D721Med (cell line): ENCODE results near the gene QRFP.

Experiments used
- DNase-seq: peaks from one replicate; pipeline ENCODE4 v3.0.0; 2011; ENCODE audit warnings: low spot score; ENCODE audit not compliant: insufficient read length
- FAIRE-seq: peaks from 2 replicates; lab custom pipeline; 2011; peaks lifted over from hg19 to GRCh38; lab: Jason Lieb, UNC
- CTCF ChIP-seq: IDR thresholded peaks from 2 replicates; pipeline ENCODE4 v1.5.1; 2012; ENCODE audit warnings: mild to moderate bottlenecking, control low read depth; ENCODE audit not compliant: insufficient read depth; ENCODE audit errors: missing control alignments

Gene QRFP

GRCh38 chr9:130862747-130863146 is 33.9 kb downstream of the QRFP start:
- DNase-seq = no peak
- TF ChIP-seq CTCF = no peak
- no peak for FAIRE-seq

GRCh38 chr9:130862217-130862616 is 34.4 kb downstream of the QRFP start:
- DNase-seq (no peak), FAIRE-seq (no peak)
- no peak for TF ChIP-seq CTCF

GRCh38 chr9:130861372-130862180 is 35.0 kb downstream of the QRFP start:
- no peak for TF ChIP-seq CTCF
- FAIRE-seq = no peak
- DNase-seq = no peak

GRCh38 chr9:130860458-130861316 is 35.9 kb downstream of the QRFP start:
- FAIRE-seq = no peak
- no peak for DNase-seq
- no peak for TF ChIP-seq CTCF

GRCh38 chr9:130858739-130859705 is 37.6 kb downstream of the QRFP start:
- FAIRE-seq (no peak), DNase-seq (no peak)
- TF ChIP-seq CTCF = no peak

DNA sequence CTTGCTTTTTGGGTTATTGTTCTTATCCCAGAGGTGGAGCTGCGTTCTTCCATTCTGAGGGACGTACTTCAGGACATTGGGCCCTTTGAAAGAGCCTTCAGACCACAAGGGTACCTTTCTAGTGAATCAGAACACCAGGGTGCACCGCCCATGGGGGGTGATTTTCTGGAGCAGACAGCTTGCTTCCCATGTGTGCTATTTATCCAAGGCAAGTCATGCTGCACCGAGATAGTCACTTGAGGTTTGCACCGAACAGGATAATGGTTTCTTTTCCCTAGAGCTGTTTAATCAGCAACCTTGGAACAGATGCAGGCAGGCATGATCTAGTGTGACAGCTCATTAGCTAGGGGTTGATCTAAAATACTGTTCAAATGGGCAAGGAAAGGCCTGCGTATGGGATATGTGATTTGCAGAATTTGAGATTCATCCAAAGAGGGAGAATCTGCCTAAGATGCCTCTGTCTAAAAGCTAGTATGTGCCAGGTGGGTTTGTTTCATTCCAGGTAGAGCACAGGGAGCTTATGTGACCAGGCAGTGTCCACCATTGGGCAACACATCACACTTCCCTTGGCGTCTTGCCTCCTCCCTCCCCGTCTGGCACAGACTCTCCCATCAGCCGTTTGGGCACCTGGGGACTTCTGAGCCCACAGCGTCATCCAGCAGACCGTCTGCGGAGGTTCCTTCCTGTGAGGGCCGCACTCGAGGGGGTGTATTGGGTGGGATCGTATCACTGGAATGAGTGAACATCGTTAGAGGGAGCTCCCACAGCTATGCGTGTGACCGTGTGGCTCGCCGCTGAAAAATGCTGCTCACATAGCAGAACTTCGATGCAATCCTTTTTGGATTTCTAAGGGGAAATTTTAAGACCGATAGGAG is 38.5 kb downstream of the QRFP start:
- DNase-seq = no peak
- no peak for FAIRE-seq
- no peak for TF ChIP-seq CTCF
